HG03159 (cell line): Measurements from ENCODE around the gene PLEKHO2.
A peak's percentile ranks its signal among the peaks of the same experiment; 100 is the strongest.
"Not testable (repeated sequence)": the region's sequence is repeated elsewhere in the genome, so short reads cannot be mapped to it uniquely, and the experiment has no call there.

Experiments
- ATAC-seq: cut with Tn5 transposase; IDR thresholded peaks from one replicate; pipeline ENCODE4 v1.9.1; 2021; ENCODE audit warnings: mild to moderate bottlenecking, moderate library complexity; ENCODE audit not compliant: unreplicated experiment

PLEKHO2 gene, protein sequence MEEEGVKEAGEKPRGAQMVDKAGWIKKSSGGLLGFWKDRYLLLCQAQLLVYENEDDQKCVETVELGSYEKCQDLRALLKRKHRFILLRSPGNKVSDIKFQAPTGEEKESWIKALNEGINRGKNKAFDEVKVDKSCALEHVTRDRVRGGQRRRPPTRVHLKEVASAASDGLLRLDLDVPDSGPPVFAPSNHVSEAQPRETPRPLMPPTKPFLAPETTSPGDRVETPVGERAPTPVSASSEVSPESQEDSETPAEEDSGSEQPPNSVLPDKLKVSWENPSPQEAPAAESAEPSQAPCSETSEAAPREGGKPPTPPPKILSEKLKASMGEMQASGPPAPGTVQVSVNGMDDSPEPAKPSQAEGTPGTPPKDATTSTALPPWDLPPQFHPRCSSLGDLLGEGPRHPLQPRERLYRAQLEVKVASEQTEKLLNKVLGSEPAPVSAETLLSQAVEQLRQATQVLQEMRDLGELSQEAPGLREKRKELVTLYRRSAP

DNA sequence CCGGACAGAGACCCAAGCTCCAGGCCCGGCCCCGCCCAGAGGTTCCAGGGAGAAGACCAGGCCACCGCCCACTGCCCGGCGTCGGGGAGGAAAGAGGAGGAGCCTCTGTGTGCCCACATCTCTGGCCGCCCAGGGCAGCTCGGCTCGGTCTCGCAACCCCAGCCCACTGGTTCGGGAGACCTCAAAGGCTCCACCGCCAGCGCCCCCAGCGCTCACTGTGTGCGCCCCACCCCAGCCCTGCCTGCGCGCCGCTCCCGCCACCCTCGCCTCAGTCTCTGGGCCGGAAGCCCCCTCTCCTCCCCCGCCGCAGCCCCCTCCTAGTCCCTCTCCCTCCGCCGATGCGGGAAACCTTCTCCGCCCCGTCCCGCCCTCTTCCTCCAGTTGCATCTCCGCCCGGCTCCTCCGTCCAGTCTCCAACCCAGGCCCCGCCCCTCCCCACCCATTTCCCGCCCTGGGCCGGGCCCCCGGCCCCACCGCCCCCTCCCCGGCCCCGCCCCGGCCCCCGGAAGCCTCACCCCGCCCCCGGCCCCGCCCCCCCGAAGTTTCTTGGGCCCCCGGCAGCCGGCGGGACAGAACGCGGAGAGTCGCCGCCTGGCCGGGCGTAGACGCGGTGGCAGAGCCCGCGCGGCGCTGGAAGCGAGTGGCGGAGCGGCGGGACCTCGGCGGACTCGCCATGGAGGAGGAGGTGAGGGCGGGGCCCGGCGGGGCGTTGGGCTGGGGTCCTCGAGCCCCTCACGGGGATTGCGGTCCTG is at the start of gene PLEKHO2:
PLEKHO2 (plus strand) TSS at position 572 of the 752 bp plus-strand sequence; CDS start at position 674, 102 bp downstream.
- ATAC-seq, result peak; percentile 48

DNA sequence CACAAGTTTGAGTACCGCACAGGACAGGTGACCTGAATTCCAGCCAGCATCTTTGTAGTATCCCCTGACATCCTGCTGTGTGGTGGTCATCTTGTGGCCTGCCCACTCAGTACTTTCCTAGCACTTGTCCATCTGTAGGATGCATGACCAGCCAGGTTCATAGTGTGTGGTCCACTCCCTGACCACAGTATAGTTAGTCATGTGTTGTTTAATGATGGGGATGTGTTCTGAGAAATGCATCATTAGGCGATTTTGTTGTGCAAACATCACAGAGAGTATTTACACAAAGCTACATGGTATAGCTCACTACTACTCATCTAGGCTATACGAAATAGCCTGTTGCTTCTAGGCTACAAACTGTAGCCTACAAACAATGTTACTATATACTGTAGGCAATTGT is 49.4 kb upstream of the PLEKHO2 start:
- ATAC-seq, result no peak

DNA sequence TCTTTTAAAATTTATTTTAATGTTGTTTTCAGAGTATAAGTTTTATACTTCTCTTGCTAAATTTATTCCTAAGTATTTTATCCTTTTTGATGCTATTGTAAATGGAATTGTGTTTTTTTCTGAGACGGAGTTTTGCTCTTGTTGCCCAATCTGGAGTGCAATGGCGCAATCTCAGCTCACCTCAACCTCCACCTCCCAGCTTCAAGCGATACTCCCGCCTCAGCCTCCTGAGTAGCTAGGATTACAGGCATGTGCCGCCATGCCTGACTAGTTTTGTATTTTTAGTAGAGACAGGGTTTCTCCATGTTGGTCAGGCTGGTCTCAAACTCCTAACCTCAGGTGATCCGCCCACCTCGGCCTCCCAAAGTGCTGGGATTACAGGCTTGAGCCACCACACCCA is 46.4 kb upstream of the PLEKHO2 start:
- ATAC-seq, result not testable (repeated sequence)

DNA sequence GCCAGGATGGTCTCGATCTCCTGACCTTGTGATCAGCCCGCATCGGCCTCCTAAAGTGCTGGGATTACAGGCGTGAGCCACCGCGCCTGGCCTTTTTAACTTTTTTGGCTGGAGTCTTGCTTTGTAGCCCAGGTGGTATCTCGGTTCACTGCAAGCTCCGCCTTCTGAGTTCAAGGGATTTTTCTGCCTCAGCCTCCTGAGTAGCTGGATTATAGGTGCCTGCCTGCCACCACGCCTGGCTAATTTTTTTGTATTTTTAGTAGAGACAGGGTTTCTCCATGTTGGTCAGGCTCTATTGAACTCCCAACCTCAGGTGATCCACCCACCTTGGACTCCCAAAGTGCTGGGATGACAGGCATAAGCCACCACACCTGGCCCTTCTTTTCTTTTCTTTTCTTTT is 45.8 kb upstream of the PLEKHO2 start:
- not testable (repeated sequence) for ATAC-seq

DNA sequence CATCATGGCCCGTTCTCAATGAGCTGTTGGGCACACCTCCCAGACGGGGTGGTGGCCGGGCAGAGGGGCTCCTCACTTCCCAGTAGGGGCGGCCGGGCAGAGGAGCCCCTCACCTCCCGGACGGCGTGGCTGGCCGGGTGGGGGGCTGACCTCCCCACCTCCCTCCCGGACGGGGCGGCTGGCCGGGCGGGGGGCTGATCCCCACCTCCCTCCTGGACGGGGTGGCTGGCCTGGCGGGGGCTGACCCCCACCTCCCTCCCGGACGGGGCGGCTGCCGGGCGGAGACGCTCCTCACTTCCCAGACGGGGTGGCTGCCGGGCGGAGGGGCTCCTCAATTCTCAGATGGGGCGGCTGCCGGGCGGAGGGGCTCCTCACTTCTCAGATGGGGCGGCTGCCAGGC is 42.8 kb upstream of the PLEKHO2 start:
- not testable (repeated sequence) for ATAC-seq

DNA sequence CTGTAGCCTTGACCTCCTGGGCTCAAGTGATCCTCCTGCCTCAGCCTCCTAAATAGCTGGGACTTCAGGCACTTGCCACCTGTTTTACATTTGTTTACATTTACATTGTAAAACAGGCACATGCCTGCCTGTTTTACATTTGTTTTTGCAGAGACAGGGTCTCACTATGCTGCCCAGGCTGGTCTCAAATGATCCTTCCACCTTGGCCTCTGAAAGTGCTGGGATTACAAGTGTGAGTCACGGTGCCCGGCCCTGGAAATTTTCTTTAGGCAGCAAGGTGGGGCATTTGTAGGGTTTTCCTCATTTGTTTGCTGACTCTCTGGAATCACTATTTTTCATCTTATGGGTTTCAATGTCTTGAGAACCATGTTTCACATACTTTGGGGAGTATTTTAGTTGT is 41.2 kb upstream of the PLEKHO2 start:
- no peak for ATAC-seq

DNA sequence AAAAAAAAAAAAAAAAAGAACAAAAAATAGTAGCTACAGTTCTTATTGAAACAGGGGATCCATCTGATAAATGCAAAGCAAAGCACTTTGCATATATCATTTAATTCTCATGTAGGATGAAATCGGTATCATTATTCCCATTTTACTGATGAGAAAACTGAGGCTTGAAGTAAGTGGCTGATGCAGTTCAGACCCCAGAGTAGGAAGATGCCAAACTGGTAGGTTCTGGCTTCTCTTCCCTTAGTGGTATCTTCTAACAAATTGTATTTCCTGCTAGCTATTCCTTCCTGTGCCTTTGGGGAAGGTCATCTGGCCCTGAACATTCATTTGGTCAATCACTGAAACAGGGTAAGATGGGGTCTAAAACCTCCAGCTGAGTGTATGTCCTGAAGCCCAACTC is 38.2 kb upstream of the PLEKHO2 start:
- ATAC-seq, result no peak

DNA sequence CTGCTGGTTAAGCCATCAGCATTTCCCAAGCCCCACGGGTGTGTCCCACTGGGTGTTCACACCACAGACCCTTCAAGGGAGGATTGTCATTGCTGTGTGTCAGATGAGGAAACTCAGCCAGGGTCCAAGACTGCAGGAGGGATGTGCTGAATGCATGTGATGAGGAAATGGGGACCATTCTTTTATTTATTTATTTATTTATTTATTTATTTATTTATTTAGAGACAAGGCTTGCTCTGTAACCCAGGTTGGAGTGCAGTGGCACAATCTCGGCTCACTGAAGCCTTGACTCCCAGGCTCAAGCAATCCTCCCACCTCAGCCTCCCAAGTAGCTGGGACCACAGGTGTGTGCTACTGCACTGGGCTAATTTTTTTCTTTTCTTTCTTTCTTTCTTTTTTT is 37.1 kb upstream of the PLEKHO2 start:
- ATAC-seq, result no peak

DNA sequence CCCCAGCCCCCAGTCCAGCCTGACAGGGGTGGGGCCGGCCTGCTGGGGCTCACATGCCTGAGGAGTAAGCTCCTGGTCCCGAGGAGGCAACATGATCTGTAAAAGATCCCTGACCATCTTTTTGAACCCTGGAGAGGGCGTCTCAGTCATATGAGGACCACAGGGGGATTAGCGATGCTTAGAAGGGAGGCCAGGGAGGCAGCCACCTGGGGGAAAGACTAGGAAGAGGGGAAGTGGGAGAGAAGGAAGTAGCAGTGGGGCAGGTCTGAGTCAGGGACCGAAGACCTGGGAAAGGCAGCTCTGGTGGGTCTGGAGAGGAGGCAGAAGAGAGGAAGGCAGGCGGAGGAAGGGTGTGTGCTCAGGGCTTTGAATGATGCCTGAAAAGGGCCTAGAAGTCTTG is 35.2 kb upstream of the PLEKHO2 start:
- ATAC-seq, result no peak

DNA sequence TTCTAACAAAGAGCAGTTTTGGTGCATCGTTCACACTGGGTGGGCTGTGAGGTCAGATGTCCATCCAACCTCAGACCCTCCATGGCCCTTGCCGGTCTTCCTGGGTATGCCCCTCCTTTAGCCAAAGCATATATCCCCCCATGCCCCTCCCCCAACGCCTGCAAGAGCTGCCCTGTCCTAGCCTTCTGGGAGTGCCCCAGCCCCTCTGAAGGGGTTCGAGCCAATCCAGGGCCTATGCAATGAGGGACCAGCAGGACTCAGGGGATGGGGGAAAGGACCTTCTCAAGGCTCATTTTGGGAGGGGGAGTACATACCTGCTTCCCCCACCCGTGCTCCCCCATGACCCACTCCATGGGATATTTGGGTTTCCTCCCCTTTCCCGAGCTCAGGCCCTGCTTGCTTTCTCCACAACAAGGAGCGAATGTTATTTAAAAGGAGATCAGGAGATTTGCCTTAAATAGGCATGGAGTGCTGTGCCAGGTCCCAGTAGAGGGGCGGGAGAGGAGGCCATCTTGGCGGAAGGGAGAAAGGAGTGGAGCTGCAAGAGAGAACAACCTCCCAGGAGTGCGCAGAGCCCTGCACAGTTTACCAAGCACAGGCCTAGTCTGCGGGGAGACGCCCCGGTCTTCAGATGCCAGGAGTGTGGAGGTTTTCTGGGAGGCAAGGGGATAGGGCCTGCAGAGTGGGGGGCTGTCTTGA is 34.5 kb upstream of the PLEKHO2 start:
- no peak for ATAC-seq

DNA sequence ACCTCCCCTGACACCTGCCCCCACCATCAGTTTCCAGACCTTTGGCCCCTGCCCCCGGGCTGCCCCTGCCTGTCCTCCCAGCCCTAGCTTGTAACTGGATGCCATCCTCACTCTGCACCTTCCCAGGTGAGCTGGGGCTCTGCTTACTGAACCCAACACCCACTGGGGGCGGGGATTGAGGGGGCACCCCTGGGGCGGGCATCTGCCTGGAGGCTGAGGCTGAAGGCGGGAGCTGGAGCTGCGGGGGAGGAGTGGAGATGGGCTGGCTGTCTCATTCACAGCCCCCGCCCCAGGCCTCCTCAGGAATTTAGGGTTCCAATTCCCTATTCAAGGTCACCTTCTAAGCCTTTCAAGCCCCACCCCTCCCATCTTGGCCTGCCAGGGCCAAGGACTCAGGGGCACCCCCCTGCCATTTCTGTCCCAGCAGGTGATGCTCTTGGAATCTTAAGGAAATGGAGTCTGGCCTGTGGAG is 33.9 kb upstream of the PLEKHO2 start:
- ATAC-seq, result no peak

DNA sequence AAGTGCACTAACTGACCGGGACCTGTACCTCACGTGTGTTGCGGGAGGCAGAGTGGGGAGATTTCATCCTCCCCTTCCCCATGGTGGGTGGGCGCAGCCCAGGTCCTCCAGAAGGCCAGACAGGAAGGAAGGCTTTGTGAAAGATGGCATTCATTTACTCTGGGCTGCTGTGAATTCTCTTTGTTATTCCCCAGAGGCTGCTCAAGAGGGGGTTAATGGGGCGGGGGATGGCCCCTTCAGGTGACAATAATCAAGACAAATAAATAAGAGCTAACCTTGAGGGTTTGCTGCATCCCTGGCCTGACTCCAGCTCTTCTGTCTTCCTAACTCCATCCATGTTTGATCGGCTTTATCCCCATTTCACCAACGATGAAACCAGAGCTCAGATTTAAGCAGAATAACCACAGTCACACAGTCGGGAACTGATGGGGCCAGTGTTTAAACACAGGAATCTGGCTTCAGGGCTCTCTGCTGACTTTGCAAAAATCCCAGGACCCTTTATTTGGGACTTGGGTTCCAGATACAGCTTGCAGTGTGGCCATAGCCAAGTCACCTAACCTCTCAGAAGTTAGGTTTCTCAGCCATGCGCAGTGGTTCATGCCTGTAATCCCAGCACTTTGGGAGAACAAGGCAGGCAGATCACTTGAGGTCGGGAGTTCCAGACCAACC is 32.8 kb upstream of the PLEKHO2 start:
- ATAC-seq, result no peak

DNA sequence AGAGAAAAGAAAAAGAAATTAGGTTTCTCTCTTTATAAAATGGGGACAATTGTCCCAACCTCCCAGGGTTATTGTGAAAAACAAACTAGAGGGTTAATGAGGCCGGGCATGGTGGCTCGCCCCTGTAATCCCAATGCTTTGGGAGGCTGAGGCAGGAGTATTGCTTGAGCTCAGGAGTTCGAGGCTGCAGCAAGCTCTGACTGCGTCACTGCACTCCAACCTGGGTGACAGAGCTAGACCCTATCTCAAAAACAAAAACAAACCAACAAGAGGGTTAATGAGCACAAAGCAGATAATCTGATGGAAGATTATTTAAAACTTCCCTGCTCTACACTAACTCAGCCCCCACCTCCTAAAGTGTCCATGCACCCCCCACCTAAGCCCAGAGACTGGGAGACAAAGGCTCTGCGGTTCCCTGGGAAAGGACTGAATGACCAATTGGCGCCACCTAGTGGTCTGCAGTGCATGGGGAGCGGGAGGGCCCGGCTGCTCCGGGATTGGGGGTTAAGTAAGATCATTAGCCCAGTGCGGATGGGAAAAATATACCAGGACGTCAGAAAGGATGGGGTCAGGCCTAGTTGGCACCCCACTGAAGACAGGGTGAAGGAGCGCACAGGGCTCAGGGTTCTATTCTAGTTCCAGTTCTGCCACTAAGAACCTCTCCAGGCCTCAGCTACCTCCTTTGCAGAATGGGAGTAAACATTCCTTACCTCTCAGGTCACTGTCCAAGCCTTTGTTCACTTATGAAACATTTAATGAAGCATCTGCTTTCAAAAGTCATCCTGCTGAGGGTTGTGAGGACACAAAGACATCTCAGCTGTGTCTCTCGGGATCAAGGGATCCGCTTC is 31.8 kb upstream of the PLEKHO2 start:
- ATAC-seq, result no peak

DNA sequence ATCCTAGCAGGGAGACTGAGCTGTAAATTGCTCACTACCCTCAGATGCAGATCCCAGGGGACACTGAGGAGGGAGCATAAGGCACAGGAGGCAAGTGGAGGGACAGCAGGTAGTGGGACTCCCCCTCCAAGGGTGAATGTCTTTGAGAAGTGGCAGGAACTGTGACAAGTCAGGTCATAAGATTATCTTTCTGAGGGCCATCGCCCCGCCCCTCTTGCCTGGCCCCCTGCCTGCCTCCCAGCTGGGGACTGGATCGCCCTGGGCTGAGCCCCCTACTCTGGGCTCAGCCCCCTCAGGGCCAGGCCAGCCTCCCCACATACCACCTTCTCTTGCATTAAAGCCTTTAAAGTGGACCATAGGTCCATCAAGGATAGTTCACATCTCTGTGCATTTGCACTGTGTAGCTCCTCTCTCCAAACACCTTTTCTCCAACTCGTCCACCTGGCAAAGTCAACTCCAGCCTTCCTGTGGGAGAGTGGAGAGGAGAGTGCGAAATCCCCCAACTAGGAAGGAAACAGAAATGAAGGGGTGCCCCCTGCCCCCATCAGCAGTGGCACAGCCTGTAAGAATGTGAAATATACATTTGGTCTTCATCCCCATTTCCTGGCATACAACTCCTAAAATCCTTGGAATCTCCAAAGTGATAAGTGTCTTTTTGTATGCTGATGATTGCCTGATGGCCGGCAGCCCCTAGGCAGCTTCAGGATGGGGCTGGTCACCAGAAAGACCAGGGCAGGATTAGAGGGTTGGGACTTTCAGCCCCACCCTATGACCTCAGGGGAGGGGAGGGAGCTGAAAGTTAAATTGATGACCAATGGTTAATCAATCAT is 31.0 kb upstream of the PLEKHO2 start:
- ATAC-seq, result no peak

DNA sequence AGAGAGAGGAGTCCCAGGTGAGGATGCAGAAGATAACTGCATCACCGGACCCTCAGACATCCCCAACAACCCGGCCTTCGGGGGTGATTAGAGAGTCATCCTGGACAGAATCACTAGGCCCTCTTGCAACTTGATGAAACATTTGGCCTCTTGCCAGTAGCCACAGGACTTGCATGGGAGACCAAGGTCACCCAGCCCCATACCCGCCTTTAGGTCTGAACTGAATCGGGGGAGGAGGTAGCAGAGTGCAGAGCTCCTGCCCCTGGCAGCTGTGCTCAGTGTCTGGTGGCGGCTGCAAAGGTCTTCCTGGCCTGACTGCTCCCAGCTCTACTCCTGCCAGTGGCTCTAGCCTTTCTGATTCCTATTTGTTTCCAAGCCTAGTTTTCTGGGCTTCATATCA is 28.6 kb upstream of the PLEKHO2 start:
- peak; percentile 52 for ATAC-seq

DNA sequence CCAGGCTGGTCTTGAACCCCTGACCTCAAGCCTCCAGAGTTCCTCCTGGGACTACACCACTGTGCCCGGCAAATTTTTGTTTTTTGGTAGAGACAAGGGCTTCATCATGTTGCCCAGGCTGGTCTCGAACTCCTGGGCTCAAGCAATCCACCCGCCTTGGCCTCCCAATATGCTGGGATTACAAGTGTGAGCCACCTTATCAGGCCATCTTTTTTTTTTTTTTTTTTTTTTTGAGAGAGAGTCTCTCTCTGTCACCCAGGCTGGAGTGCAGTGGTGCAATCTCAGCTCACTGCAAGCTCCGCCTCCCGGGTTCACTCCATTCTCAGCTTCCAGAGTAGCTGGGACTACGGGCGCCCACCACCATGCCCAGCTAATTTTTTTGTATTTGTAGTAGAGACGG is 27.4 kb upstream of the PLEKHO2 start:
- ATAC-seq, result not testable (repeated sequence)

DNA sequence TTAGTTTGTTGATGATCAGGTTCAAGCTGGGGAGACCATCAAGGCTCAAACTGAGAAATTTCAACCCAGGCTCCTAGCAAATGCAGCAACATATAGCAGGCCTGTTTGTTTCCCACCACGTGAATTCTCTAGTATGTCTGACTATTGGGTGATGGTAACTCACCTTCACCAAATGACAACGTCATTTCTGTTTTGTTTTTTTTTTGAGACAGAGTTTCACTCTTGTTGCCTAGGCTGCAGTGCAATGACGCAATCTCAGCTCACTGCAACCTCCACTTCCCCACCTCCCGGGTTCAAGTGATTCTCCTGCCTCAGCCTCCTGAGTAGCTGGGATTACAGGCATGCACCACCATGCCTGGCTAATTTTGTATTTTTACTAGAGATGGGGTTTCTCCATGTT is 26.8 kb upstream of the PLEKHO2 start:
- ATAC-seq, result not testable (repeated sequence)

DNA sequence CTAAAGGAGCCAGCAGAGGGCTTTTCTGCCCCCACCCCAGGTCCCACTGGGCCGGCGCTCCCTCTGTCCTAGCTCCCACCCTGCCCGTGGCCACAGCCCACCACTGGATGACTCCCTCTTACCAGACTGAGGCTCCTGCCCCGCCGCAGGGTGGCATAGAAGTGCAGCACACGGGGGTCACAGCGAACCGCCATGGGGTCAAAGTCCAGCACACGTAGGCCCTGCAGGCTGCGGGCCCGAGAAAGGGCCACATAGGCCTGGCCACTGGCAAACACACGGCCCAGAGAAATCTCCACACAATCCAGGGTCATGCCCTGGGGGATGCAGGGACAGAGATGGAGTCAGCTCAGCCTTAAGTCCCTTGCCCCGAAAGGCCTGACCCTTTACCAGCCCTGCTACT is 25.3 kb upstream of the PLEKHO2 start:
- ATAC-seq, result no peak

DNA sequence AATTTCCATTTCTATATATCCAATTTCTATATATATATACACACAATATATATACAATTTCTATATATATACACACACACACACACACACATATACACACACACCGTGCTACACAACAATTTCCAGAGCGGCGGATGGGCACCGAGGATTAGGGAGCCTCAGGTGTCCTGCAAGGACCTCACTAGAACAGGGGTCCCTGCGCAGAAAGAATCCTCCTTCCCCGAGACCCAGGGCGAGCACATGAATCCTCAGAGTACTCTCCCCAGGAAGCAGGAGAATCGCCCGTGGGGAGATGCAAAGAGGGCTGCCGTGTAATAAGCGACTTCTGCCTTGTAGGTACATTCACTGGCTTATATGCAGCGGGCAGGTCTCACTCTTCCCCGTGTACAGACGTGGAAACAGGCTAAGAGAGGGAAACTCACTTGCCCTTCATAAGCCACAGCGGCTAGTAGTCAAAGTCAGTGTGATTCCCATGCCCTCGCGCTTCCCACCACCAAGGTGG is 16.7 kb upstream of the PLEKHO2 start:
- peak; percentile 6 for ATAC-seq
